Breast epithelium (tissue), 3 donors: ENCODE data around the gene SMARCA2.

Experiments
- CTCF ChIP-seq, 3 donors: fragments of 450-650 bp; IDR thresholded peaks; one replicate each; pipeline ENCODE4 v1.5.1; 2016 to 2017; ENCODE audit warnings: antibody characterized with exemption in 3 of 3, mild to moderate bottlenecking in 3 of 3, moderate library complexity in 3 of 3
- POLR2AphosphoS5 ChIP-seq, 3 donors: sonication (generic); formaldehyde crosslinking; IDR thresholded peaks; one replicate each; pipeline ENCODE4 v1.6.1; 2017; ENCODE audit warnings: antibody characterized with exemption in 3 of 3

DNA sequence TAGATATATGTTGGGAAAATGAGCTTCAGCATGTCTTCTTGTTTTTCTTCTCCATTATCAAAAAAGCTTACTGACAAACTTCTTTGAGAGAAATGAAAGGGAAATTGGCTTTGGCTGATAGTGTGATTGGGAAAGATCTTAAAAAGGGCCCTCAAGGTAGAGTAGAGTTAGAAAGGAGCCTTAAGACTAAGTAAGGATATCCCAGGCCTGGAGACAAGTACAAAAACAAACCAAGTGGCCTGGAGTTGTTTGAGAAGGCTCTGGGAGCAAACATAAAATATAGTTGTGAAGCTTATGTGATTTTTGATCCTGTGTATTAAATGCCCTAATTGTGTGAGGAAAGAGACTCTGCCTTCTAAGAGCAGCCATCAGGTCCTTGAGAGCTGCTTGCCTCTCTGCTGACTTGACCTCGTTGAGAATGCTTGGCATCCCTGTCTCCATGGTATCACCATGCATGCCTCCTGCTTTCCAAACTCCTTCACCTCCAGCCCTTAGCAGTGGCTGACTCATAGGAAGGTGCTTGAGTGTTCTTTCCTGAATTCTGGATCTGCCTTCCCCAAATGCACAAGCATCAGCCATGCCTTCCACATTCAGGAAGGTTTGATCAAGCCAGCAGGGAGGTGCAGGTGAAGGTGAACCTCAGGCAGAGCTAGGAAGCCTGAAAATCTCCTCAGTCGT is 78.9 kb downstream of the SMARCA2 start:
- TF ChIP-seq CTCF (IDR thresholded peaks at IDR 0.05) (no peak), POLR2AphosphoS5 (IDR thresholded peaks at IDR 0.05) (no peak)
